ENCODE data around the gene KCNQ4. TPM values are rescaled to one million over a fixed set of nuclear protein-coding genes. Genes with fewer than 3 reads are reported as not detected.

The KCNQ4 gene
- total and polyA plus RNA-seq, 2 donors (not counting 3 experiments of a cell fraction or from before 2014, with no cell fraction given) = 0.06 to 0.07 TPM

DNA sequence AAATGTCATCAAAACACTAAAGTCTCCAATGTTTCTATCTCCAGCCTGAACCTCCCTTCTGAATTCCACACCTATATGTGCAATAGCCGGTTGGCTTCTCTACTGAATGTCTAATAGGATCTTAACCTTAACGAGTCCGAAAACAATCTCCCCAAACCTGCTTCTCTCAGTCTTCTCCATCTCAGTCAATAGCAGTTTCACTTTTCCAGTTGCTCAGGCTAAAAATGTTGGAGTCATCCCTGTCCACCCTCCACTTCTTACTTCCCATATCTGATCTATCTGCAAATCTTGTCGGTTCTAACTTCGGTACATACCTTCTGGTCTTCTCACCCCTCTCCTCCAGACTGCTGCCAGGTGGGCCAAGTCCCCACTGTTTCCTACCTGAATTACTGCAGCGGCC, 104.1 kb downstream of the KCNQ4 start:
- no peak overlapping the region for H2AFZ ChIP-seq (ENCODE audit: low read depth, low read length)
- CTCF ChIA-PET = interaction anchor here (0.8 to 0.9 kb wide), 3 partner anchors 37 to 65 kb away, joined by 3 to 4 read pairs (median 3); no protein-coding TSS in a partner anchor
- intact Hi-C loops (cut with micrococcal nuclease) = no loop called here
- H3K79me2 ChIP-seq (ENCODE audit: control insufficient read depth, insufficient read depth, low read length) = no peaks in the 10 kb centered on the region
- TF ChIP-seq, protein P1, sequence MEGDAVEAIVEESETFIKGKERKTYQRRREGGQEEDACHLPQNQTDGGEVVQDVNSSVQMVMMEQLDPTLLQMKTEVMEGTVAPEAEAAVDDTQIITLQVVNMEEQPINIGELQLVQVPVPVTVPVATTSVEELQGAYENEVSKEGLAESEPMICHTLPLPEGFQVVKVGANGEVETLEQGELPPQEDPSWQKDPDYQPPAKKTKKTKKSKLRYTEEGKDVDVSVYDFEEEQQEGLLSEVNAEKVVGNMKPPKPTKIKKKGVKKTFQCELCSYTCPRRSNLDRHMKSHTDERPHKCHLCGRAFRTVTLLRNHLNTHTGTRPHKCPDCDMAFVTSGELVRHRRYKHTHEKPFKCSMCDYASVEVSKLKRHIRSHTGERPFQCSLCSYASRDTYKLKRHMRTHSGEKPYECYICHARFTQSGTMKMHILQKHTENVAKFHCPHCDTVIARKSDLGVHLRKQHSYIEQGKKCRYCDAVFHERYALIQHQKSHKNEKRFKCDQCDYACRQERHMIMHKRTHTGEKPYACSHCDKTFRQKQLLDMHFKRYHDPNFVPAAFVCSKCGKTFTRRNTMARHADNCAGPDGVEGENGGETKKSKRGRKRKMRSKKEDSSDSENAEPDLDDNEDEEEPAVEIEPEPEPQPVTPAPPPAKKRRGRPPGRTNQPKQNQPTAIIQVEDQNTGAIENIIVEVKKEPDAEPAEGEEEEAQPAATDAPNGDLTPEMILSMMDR (IDR thresholded peaks at IDR 0.05; ENCODE audit: extremely low read depth in 1 of 2, insufficient read depth in 1 of 2, low read depth in 1 of 2, low read length in 2 of 2) = no peak
- TF ChIP-seq GATA2 (IDR thresholded peaks at IDR 0.05; ENCODE audit: insufficient read depth, insufficient read length, low read depth, low read length) (no peak), JUN (IDR thresholded peaks at IDR 0.05; ENCODE audit: borderline replicate concordance, insufficient read depth, insufficient read length, low read depth) (no peak), POLR2A (IDR thresholded peaks at IDR 0.05; ENCODE audit: low read depth, low read length) (no peak), POLR2AphosphoS5 (IDR thresholded peaks at IDR 0.05; ENCODE audit: insufficient read depth, low read depth, low read length) (no peak), MYC (IDR thresholded peaks at IDR 0.05; ENCODE audit: low read depth, low read length) (no peak), EZH2 (IDR thresholded peaks at IDR 0.05; ENCODE audit: borderline replicate concordance, low read depth, low read length, severe bottlenecking) (no peak), FOS (IDR thresholded peaks at IDR 0.05; ENCODE audit: borderline replicate concordance, insufficient read depth, low read length) (no peak)
- TF ChIP-seq, protein P2, sequence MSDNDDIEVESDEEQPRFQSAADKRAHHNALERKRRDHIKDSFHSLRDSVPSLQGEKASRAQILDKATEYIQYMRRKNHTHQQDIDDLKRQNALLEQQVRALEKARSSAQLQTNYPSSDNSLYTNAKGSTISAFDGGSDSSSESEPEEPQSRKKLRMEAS (IDR thresholded peaks at IDR 0.05; ENCODE audit: insufficient read depth, insufficient read length) = no peak
- H3K36me3 ChIP-seq (ENCODE audit: control insufficient read depth in 2 of 2, extremely low read depth in 1 of 2, insufficient read depth in 2 of 2, low read length in 2 of 2) = no peaks in the 10 kb centered on the region
- no peaks in the 10 kb centered on the region for H3K27me3 ChIP-seq (ENCODE audit: control insufficient read depth in 2 of 2, insufficient read depth in 2 of 2, low read length in 2 of 2)
- H3K9ac ChIP-seq (replicated peaks; ENCODE audit: extremely low read depth, insufficient read depth, low read length) = no peak overlapping the region
- H3K27ac ChIP-seq (ENCODE audit: insufficient read depth, low read depth, low read length) = no peak overlapping the region
- H3K4me3 ChIP-seq (replicated peaks in 1 of 3; ENCODE audit: insufficient read depth in 1 of 3, low read depth in 1 of 3, low read length in 3 of 3) = no peak overlapping the region
- no peaks in the 10 kb centered on the region for H3K9me3 ChIP-seq (replicated peaks; ENCODE audit: control insufficient read depth, insufficient read depth, low read length)
- H3K9me1 ChIP-seq (replicated peaks; ENCODE audit: control insufficient read depth, extremely low read depth, insufficient read depth, low read length) = no peaks in the 10 kb centered on the region
- dilution Hi-C loops (cut with MboI; ENCODE audit: extremely low pct_ligation_motif_present, low sequenced_read_pairs) = no loop called here
- no peak for DNase-seq (ENCODE audit: low read depth, low spot score)
- H4K20me1 ChIP-seq (replicated peaks; ENCODE audit: control insufficient read depth, extremely low read depth, insufficient read depth, low read length) = no peaks in the 10 kb centered on the region
- FAIRE-seq = no peak
- POLR2A ChIA-PET = no interaction called here
- H3K4me2 ChIP-seq (ENCODE audit: insufficient read depth, low read length) = no peak overlapping the region
- BruUV-seq (replicated peaks) = no TSS peak
- H3K4me1 ChIP-seq (ENCODE audit: control insufficient read depth, extremely low read depth, insufficient read depth, low read length) = no peaks in the 10 kb centered on the region

MicroRNAs encoded within 50 kb of the gene (microRNA counts, 767-probe panel; counts per million panel counts)
- microRNA hsa-miR-30c-5p = 723 counts per million, percentile 96 among the panel's probes with 10 or more counts
- 723 counts per million, percentile 96 among the panel's probes with 10 or more counts for microRNA hsa-miR-30e-5p

Small RNA genes within 50 kb of the gene (microRNA-seq; reads per million reads assigned to microRNA genes)
- 46.8 reads per million, percentile 47 among the genes with 10 or more reads in this experiment for gene MIR30C1 (ENCODE audit: borderline number of aligned reads, borderline replicate concordance)
- 1,319 reads per million, percentile 84 among the genes with 10 or more reads in this experiment for gene MIR30E (ENCODE audit: borderline number of aligned reads, borderline replicate concordance)

Small RNA genes within 50 kb of the gene (small RNA-seq; reads per million reads assigned to genes)
- 2.8 reads per million, percentile 16 among the genes with 10 or more reads in this experiment for gene MIR30C1 (ENCODE audit: insufficient read depth, insufficient read length, low read depth, low replicate concordance)
- 70.3 reads per million, percentile 95 among the genes with 10 or more reads in this experiment for gene MIR30E (ENCODE audit: insufficient read depth, insufficient read length, low read depth, low replicate concordance)
- gene RN7SL326P (ENCODE audit: insufficient read depth, insufficient read length, low read depth, low replicate concordance) = not detected

Other genes with a start within 250 kb of the KCNQ4 start
- gene RIMS3, start 118.1 kb upstream of the KCNQ4 start, total RNA-seq = 0.14 and 0.15 TPM in 2 replicates
- gene RIMS3, start 118.1 kb upstream of the KCNQ4 start, polyA plus RNA-seq = 0.08 and 0.14 TPM in 2 replicates
- gene NFYC, start 92.1 kb upstream of the KCNQ4 start, total RNA-seq = 44.0 and 51.1 TPM in 2 replicates
- gene NFYC, start 92.1 kb upstream of the KCNQ4 start, polyA plus RNA-seq = 81.7 and 91.7 TPM in 2 replicates
- gene CITED4, start 78.6 kb downstream of the KCNQ4 start, total RNA-seq = 10.9 and 11.3 TPM in 2 replicates
- gene CITED4, start 78.6 kb downstream of the KCNQ4 start, polyA plus RNA-seq = 3.8 and 4.7 TPM in 2 replicates
- gene CTPS1, start 195.9 kb downstream of the KCNQ4 start, total RNA-seq = 63.8 and 65.8 TPM in 2 replicates
- 19.2 and 24.9 TPM in 2 replicates for gene CTPS1, start 195.9 kb downstream of the KCNQ4 start, polyA plus RNA-seq
- gene SLFNL1, start 237.9 kb downstream of the KCNQ4 start, total RNA-seq = 0.29 and 0.39 TPM in 2 replicates
- gene SLFNL1, start 237.9 kb downstream of the KCNQ4 start, polyA plus RNA-seq = 0.14 and 0.25 TPM in 2 replicates